ENCODE measurements around the gene OIP5. TPM values are rescaled to one million over a fixed set of nuclear protein-coding genes. Genes with fewer than 3 reads are reported as not detected.
A peak's percentile ranks its signal among the peaks of the same experiment; 100 is the strongest.
"Not testable (repeated sequence)": the region's sequence is repeated elsewhere in the genome, so short reads cannot be mapped to it uniquely, and the experiment has no call there.

The OIP5 gene
- total and polyA plus RNA-seq, 9 donors = 3.1 to 5.6 (median 4.1) TPM

GRCh38 chr15:41263891-41264351 lies 68.5 kb downstream of the OIP5 start:
- no peak overlapping the region for H3K27ac ChIP-seq (ENCODE audit: low read length)

GRCh38 chr15:41262571-41262970 lies 69.8 kb downstream of the OIP5 start:
- H3K36me3 ChIP-seq (ENCODE audit: control insufficient read depth, insufficient read depth, low read length) = peaks cover 31% of the 10 kb centered on the region
- H3K4me3 ChIP-seq (ENCODE audit: low read length) = no peak overlapping the region
- H3K4me1 ChIP-seq (ENCODE audit: control insufficient read depth, insufficient read depth, low read length) = no peaks in the 10 kb centered on the region
- no peaks in the 10 kb centered on the region for H3K9me3 ChIP-seq (replicated peaks; ENCODE audit: control insufficient read depth, low read depth, low read length)
- H3K27me3 ChIP-seq (ENCODE audit: control insufficient read depth, insufficient read depth, low read length) = no peaks in the 10 kb centered on the region
- WGBS (ENCODE audit: insufficient coverage) = 100% methylated on average over 1 of the region's 8 CpGs
- no peak overlapping the region for H3K27ac ChIP-seq (ENCODE audit: low read length)
- DNase-seq = no peak

More at GRCh38 chr15:41263891-41264351, 68.5 kb downstream of the OIP5 start:
- Histone ChIP-seq H3K36me3 (ENCODE audit: control insufficient read depth, insufficient read depth, low read length) (peaks cover 29% of the 10 kb centered on the region), H3K9me3 (replicated peaks; ENCODE audit: control insufficient read depth, low read depth, low read length) (no peaks in the 10 kb centered on the region), H3K4me1 (ENCODE audit: control insufficient read depth, insufficient read depth, low read length) (no peaks in the 10 kb centered on the region), H3K4me3 (ENCODE audit: low read length) (no peak overlapping the region), H3K27me3 (ENCODE audit: control insufficient read depth, insufficient read depth, low read length) (no peaks in the 10 kb centered on the region)
- no CpG with 5 or more reads among the region's 6 CpGs for WGBS (ENCODE audit: insufficient coverage)
- DNase-seq = peak; percentile 18

DNA sequence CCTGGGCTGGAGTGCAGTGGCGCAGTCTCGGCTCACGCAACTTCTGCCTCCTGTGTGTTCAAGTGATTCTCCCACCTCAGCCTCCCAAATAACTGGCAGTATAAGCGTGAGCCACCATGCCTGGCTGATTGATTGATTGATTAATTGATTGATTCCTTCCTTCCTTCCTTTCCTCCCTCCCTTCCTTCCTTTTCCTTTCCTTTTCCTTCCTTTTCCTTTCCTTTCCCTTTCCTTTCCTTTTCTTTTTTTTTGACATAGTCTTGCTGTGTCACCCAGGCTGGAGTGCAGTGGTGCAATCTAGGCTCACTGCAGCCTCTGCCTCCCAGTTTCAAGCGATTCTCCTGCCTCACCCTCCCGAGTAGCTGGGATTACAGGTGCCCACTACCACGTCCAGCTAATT lies 71.5 kb downstream of the OIP5 start:
- H3K27me3 ChIP-seq (ENCODE audit: control insufficient read depth, insufficient read depth, low read length); DNase-seq; H3K27ac ChIP-seq (ENCODE audit: low read length); H3K4me1 ChIP-seq (ENCODE audit: control insufficient read depth, insufficient read depth, low read length); H3K4me3 ChIP-seq (ENCODE audit: low read length); H3K9me3 ChIP-seq (replicated peaks; ENCODE audit: control insufficient read depth, low read depth, low read length): not testable (repeated sequence)
- peaks cover 30% of the 10 kb centered on the region for H3K36me3 ChIP-seq (ENCODE audit: control insufficient read depth, insufficient read depth, low read length)
- WGBS (ENCODE audit: insufficient coverage) = 82% methylated on average over 2 of the region's 7 CpGs

GRCh38 chr15:41259546-41260189 lies 72.7 kb downstream of the OIP5 start:
- Histone ChIP-seq H3K4me1 (ENCODE audit: control insufficient read depth, insufficient read depth, low read length) (no peaks in the 10 kb centered on the region), H3K36me3 (ENCODE audit: control insufficient read depth, insufficient read depth, low read length) (peaks cover 24% of the 10 kb centered on the region)

More at GRCh38 chr15:41259546-41260189, 72.7 kb downstream of the OIP5 start:
- Histone ChIP-seq H3K4me3 (ENCODE audit: low read length) (no peak overlapping the region), H3K27ac (ENCODE audit: low read length) (no peak overlapping the region), H3K27me3 (ENCODE audit: control insufficient read depth, insufficient read depth, low read length) (no peaks in the 10 kb centered on the region), H3K9me3 (replicated peaks; ENCODE audit: control insufficient read depth, low read depth, low read length) (no peaks in the 10 kb centered on the region)
- no peak for DNase-seq
- WGBS (ENCODE audit: insufficient coverage) = 85% methylated on average over 9 of the region's 12 CpGs

Other genes with a start within 250 kb of the OIP5 start
- gene INO80, start 216.3 kb downstream of the OIP5 start, total RNA-seq = 15.9 TPM
- gene INO80, start 216.3 kb downstream of the OIP5 start, polyA plus RNA-seq (ENCODE audit: insufficient read depth in 1 of 8, insufficient read length in 8 of 8, low replicate concordance in 1 of 8) = 10 to 100 TPM; 13.0 to 18.1 (median 16.7) TPM
- not detected for gene EXD1, start 101.8 kb downstream of the OIP5 start, total RNA-seq
- under 1 TPM in 2 of 8 donors, not detected in 6; 0.07 to 0.40 TPM for gene EXD1, start 101.8 kb downstream of the OIP5 start, polyA plus RNA-seq (ENCODE audit: insufficient read depth in 1 of 8, insufficient read length in 8 of 8, low replicate concordance in 1 of 8)
- gene CHP1, start 101.3 kb downstream of the OIP5 start, total RNA-seq = 46.9 TPM
- gene CHP1, start 101.3 kb downstream of the OIP5 start, polyA plus RNA-seq (ENCODE audit: insufficient read depth in 1 of 8, insufficient read length in 8 of 8, low replicate concordance in 1 of 8) = 10 to 100 TPM; 39.0 to 62.2 (median 50.0) TPM
- 39.2 TPM for gene NUSAP1, start 290 bp upstream of the OIP5 start, total RNA-seq
- 10 to 100 TPM; 29.4 to 55.4 (median 44.8) TPM for gene NUSAP1, start 290 bp upstream of the OIP5 start, polyA plus RNA-seq (ENCODE audit: insufficient read depth in 1 of 8, insufficient read length in 8 of 8, low replicate concordance in 1 of 8)
- 17.1 TPM for gene NDUFAF1, start 69.9 kb upstream of the OIP5 start, total RNA-seq
- 10 to 100 TPM; 15.5 to 23.6 (median 19.6) TPM for gene NDUFAF1, start 69.9 kb upstream of the OIP5 start, polyA plus RNA-seq (ENCODE audit: insufficient read depth in 1 of 8, insufficient read length in 8 of 8, low replicate concordance in 1 of 8)
- gene RTF1, start 84.5 kb upstream of the OIP5 start, total RNA-seq = 19.8 TPM
- gene RTF1, start 84.5 kb upstream of the OIP5 start, polyA plus RNA-seq (ENCODE audit: insufficient read depth in 1 of 8, insufficient read length in 8 of 8, low replicate concordance in 1 of 8) = 10 to 100 TPM; 39.7 to 54.7 (median 42.4) TPM
- 0.35 TPM for gene ITPKA, start 161.3 kb upstream of the OIP5 start, total RNA-seq
- gene ITPKA, start 161.3 kb upstream of the OIP5 start, polyA plus RNA-seq (ENCODE audit: insufficient read depth in 1 of 8, insufficient read length in 8 of 8, low replicate concordance in 1 of 8) = 1 to 10 TPM in 1 of 8 donors, under 1 TPM in 7; 0.29 to 1.9 (median 0.51) TPM
- 9.4 TPM for gene LTK, start 181.2 kb upstream of the OIP5 start, total RNA-seq
- gene LTK, start 181.2 kb upstream of the OIP5 start, polyA plus RNA-seq (ENCODE audit: insufficient read depth in 1 of 8, insufficient read length in 8 of 8, low replicate concordance in 1 of 8) = 10 to 100 TPM in 5 of 8 donors, 1 to 10 TPM in 3; 6.1 to 23.9 (median 12.8) TPM
- 13.1 TPM for gene RPAP1, start 211.7 kb upstream of the OIP5 start, total RNA-seq
- gene RPAP1, start 211.7 kb upstream of the OIP5 start, polyA plus RNA-seq (ENCODE audit: insufficient read depth in 1 of 8, insufficient read length in 8 of 8, low replicate concordance in 1 of 8) = 10 to 100 TPM; 14.7 to 25.7 (median 21.1) TPM
- gene TYRO3, start 226.6 kb upstream of the OIP5 start, total RNA-seq = 15.4 TPM
- 10 to 100 TPM; 13.9 to 37.9 (median 24.5) TPM for gene TYRO3, start 226.6 kb upstream of the OIP5 start, polyA plus RNA-seq (ENCODE audit: insufficient read depth in 1 of 8, insufficient read length in 8 of 8, low replicate concordance in 1 of 8)

Measured in muscle of leg (tissue), 11 donors.